HG03095 (cell line): ENCODE measurements around the gene UACA.
"Not testable (repeated sequence)": the region's sequence is repeated elsewhere in the genome, so short reads cannot be mapped to it uniquely, and the experiment has no call there.

Source experiments
- ATAC-seq: cut with Tn5 transposase; IDR thresholded peaks from one replicate; pipeline ENCODE4 v1.9.1; 2021; ENCODE audit warnings: moderate library complexity; ENCODE audit not compliant: unreplicated experiment

Gene UACA

GRCh38 chr15:70763120-70763949 lies at the start of gene UACA:
Gene UACA, minus strand, starts transcription at chr15:70763558. Its CDS starts 151 bp downstream, at chr15:70763407.
- peak; percentile 92 for ATAC-seq

- ATAC-seq, result no peak
Observed at GRCh38 chr15:70812827-70813364, 49.5 kb upstream of the UACA start.

- ATAC-seq, result no peak
Observed at GRCh38 chr15:70810916-70811578, 47.7 kb upstream of the UACA start.

- no peak for ATAC-seq
Observed at GRCh38 chr15:70806992-70807712, 43.8 kb upstream of the UACA start.

GRCh38 chr15:70804388-70804787 lies 41.0 kb upstream of the UACA start:
- ATAC-seq, result not testable (repeated sequence)

- ATAC-seq, result no peak
Observed at GRCh38 chr15:70802629-70803028, 39.3 kb upstream of the UACA start.

- no peak for ATAC-seq
Observed at GRCh38 chr15:70801109-70801508, 37.8 kb upstream of the UACA start.

- ATAC-seq, result no peak
Observed at GRCh38 chr15:70799667-70800450, 36.5 kb upstream of the UACA start.

- no peak for ATAC-seq
Observed at GRCh38 chr15:70797464-70797863, 34.1 kb upstream of the UACA start.

- ATAC-seq, result no peak
Observed at GRCh38 chr15:70796516-70797310, 33.4 kb upstream of the UACA start.

- ATAC-seq, result no peak
Observed at GRCh38 chr15:70795311-70795665, 31.9 kb upstream of the UACA start.

- ATAC-seq, result no peak
Observed at GRCh38 chr15:70794596-70795310, 31.4 kb upstream of the UACA start.

- no peak for ATAC-seq
Observed at GRCh38 chr15:70793694-70794093, 30.3 kb upstream of the UACA start.

GRCh38 chr15:70792171-70792573 lies 28.8 kb upstream of the UACA start:
- ATAC-seq, result no peak

- ATAC-seq, result no peak
Observed at GRCh38 chr15:70791259-70791658, 27.9 kb upstream of the UACA start.

- ATAC-seq, result no peak
Observed at GRCh38 chr15:70789213-70789612, 25.9 kb upstream of the UACA start.

- ATAC-seq, result no peak
Observed at GRCh38 chr15:70788114-70789049, 25.0 kb upstream of the UACA start.

- ATAC-seq, result no peak
Observed at GRCh38 chr15:70786996-70787395, 23.6 kb upstream of the UACA start.
